PC-9 (cell line): ENCODE results near the gene ATG10. TPM values are rescaled to one million over a fixed set of nuclear protein-coding genes. Genes with fewer than 3 reads are reported as not detected.
"Not testable (repeated sequence)": the region's sequence is repeated elsewhere in the genome, so short reads cannot be mapped to it uniquely, and the experiment has no call there.

Source experiments
- BruUV-seq: library from RNA; stranded (reverse); fragments of 400-500 nt; replicated peaks from 2 replicates; lab custom pipeline; 2021; lab: Mats Ljungman, UMichigan
- CTCF ChIA-PET: fragments of 300-600 bp; sonication (Branson Sonifier 250); formaldehyde crosslinking; loops from one replicate; lab custom pipeline; 2022; ENCODE audit warnings: antibody characterized with exemption; lab: Charles Lee
- POLR2A ChIA-PET: fragments of 300-600 bp; sonication (Branson Sonifier 250); formaldehyde crosslinking; loops from one replicate; lab custom pipeline; 2022; ENCODE audit warnings: antibody characterized with exemption; ENCODE audit not compliant: unreplicated experiment; lab: Charles Lee
- DNase-seq, 2 experiments: peaks; one replicate each; pipeline versions ENCODE4 v3.0.0 to v3.0.0-alpha.2; 2015 to 2022; ENCODE audit warnings: mixed read lengths in 1 of 2
- H2AFZ ChIP-seq: fragments of 200-600 bp; sonication (generic); 2 replicates; pipeline ENCODE4 v1.8.1; 2017; ENCODE audit warnings: antibody characterized with exemption
- H3F3A ChIP-seq: fragments of 200-600 bp; sonication (generic); 2 replicates; pipeline ENCODE4 v1.8.1; 2017; ENCODE audit warnings: antibody characterized with exemption, mild to moderate bottlenecking, low read depth; ENCODE audit not compliant: insufficient read depth
- H3K27ac ChIP-seq: fragments of 200-600 bp; sonication (generic); 2 replicates; pipeline ENCODE4 v1.6.1; 2016; ENCODE audit warnings: mixed run types
- H3K27me3 ChIP-seq: fragments of 200-600 bp; sonication (generic); 2 replicates; pipeline ENCODE4 v1.6.1; 2016; ENCODE audit warnings: low read depth, mixed run types; ENCODE audit not compliant: insufficient read depth
- H3K36me3 ChIP-seq: fragments of 200-600 bp; sonication (generic); 2 replicates; pipeline ENCODE4 v1.6.1; 2016; ENCODE audit warnings: low read depth, mixed run types
- H3K4me1 ChIP-seq: fragments of 200-600 bp; sonication (generic); replicated peaks from 2 replicates; pipeline ENCODE4 v1.6.1; 2016; ENCODE audit warnings: mixed run types; ENCODE audit not compliant: insufficient read depth
- H3K4me2 ChIP-seq: fragments of 200-600 bp; sonication (generic); 2 replicates; pipeline ENCODE4 v1.6.1; 2017; ENCODE audit warnings: mixed run types
- H3K4me3 ChIP-seq: fragments of 200-600 bp; sonication (generic); 2 replicates; pipeline ENCODE4 v1.6.1; 2016; ENCODE audit warnings: mixed run types
- H3K79me2 ChIP-seq: fragments of 200-600 bp; sonication (generic); 2 replicates; pipeline ENCODE4 v1.6.1; 2017; ENCODE audit warnings: low read depth, mixed run types
- H3K9me2 ChIP-seq: fragments of 200-600 bp; sonication (generic); 2 replicates; pipeline ENCODE4 v1.8.1; 2017; ENCODE audit warnings: mild to moderate bottlenecking; ENCODE audit not compliant: insufficient read depth
- H3K9me3 ChIP-seq: fragments of 200-600 bp; sonication (generic); 2 replicates; pipeline ENCODE4 v1.8.1; 2016; ENCODE audit warnings: low read depth; ENCODE audit not compliant: insufficient read depth
- H4K20me1 ChIP-seq: fragments of 200-600 bp; sonication (generic); 2 replicates; pipeline ENCODE4 v1.8.1; 2017; ENCODE audit not compliant: insufficient read depth
- EZH2 ChIP-seq: fragments of 200-600 bp; sonication (generic); IDR thresholded peaks from 2 replicates; pipeline ENCODE4 v1.8.0; 2017; ENCODE audit warnings: antibody characterized with exemption, low read depth
- intact Hi-C: fragments of 100-400 bp; cut with micrococcal nuclease; formaldehyde crosslinking; loops from one replicate; pipeline ENCODE4 v1.10.0; 2022; ENCODE audit not compliant: unreplicated experiment
- total RNA-seq: library from RNA; stranded (reverse); gene quantifications from 2 replicates; pipeline ENCODE4 v1.2.3, GENCODE V29; 2021
- TF ChIP-seq, protein P1 (sequence below): fragments of 200-600 bp; sonication (generic); conservative IDR thresholded peaks from 2 replicates; pipeline ENCODE4 v1.6.1; 2017; ENCODE audit warnings: mixed run types, antibody characterized with exemption, mild to moderate bottlenecking, moderate library complexity

ATG10 gene
- total RNA-seq, 1 experiment from 2014 or later, result 12.7 TPM

GRCh38 chr5:81983563-81983962 is 11.7 kb downstream of the ATG10 start:
- not testable (repeated sequence) for H3K79me2 ChIP-seq

DNA sequence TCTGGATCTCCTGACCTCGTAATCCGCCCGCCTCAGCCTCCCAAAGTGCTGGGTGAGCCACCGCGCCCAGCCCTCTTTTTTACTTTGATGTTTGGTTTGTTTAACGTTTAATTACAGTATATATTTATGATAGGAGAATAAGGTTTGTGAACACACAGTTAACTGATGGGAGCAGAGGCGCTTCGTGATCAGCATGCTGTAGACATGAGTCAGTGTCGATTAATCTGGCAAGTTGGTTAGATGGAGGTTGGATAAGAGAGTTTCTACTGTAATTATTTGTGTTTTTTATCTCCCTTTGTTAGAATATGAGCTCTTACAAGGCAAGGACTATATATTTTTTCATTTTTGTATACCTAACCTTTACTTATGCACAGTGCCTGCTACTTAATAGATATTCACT is 14.3 kb downstream of the ATG10 start:
- TF ChIP-seq EZH2, result no peak
- TF ChIP-seq, protein P1, sequence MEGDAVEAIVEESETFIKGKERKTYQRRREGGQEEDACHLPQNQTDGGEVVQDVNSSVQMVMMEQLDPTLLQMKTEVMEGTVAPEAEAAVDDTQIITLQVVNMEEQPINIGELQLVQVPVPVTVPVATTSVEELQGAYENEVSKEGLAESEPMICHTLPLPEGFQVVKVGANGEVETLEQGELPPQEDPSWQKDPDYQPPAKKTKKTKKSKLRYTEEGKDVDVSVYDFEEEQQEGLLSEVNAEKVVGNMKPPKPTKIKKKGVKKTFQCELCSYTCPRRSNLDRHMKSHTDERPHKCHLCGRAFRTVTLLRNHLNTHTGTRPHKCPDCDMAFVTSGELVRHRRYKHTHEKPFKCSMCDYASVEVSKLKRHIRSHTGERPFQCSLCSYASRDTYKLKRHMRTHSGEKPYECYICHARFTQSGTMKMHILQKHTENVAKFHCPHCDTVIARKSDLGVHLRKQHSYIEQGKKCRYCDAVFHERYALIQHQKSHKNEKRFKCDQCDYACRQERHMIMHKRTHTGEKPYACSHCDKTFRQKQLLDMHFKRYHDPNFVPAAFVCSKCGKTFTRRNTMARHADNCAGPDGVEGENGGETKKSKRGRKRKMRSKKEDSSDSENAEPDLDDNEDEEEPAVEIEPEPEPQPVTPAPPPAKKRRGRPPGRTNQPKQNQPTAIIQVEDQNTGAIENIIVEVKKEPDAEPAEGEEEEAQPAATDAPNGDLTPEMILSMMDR, result no peak
- H3K4me2 ChIP-seq, result no peak overlapping the region
- ChIA-PET POLR2A (interaction anchor here (0.7 kb wide), 1 partner anchor 14 kb away, joined by 6 read pairs; no protein-coding TSS in a partner anchor), CTCF (no interaction called here)
- intact Hi-C loops, result no loop called here
- H3K79me2 ChIP-seq, result no peaks in the 10 kb centered on the region
- no peaks in the 10 kb centered on the region for H4K20me1 ChIP-seq
- H3K4me1 ChIP-seq, result no peaks in the 10 kb centered on the region
- no peaks in the 10 kb centered on the region for H3F3A ChIP-seq
- no peak for DNase-seq
- no peak overlapping the region for H3K4me3 ChIP-seq
- no peaks in the 10 kb centered on the region for H3K9me2 ChIP-seq
- no peaks in the 10 kb centered on the region for H3K9me3 ChIP-seq
- no peaks in the 10 kb centered on the region for H3K27me3 ChIP-seq
- H3K36me3 ChIP-seq, result peaks cover 10% of the 10 kb centered on the region; the same call in 1 of the 2 replicates
- H2AFZ ChIP-seq, result no peak overlapping the region
- H3K27ac ChIP-seq, result no peak overlapping the region
- BruUV-seq, result no TSS peak

More at GRCh38 chr5:81983563-81983962, 11.7 kb downstream of the ATG10 start:
- intact Hi-C loops, POLR2A ChIA-PET, CTCF ChIA-PET, H3F3A ChIP-seq, H3K27ac ChIP-seq, H2AFZ ChIP-seq, H3K27me3 ChIP-seq, H4K20me1 ChIP-seq, H3K4me2 ChIP-seq, H3K4me1 ChIP-seq, H3K4me3 ChIP-seq, H3K36me3 ChIP-seq, DNase-seq, H3K9me2 ChIP-seq, H3K9me3 ChIP-seq, BruUV-seq: not testable (repeated sequence)

- no peak overlapping the region for H3K4me3 ChIP-seq
- no peaks in the 10 kb centered on the region for H3K27me3 ChIP-seq
- no peaks in the 10 kb centered on the region for H4K20me1 ChIP-seq
- no peak for DNase-seq
- no peaks in the 10 kb centered on the region for H3K9me3 ChIP-seq
- POLR2A ChIA-PET, result no interaction called here
- H3K4me1 ChIP-seq, result no peaks in the 10 kb centered on the region
- BruUV-seq, result no TSS peak
- H3K79me2 ChIP-seq, result no peaks in the 10 kb centered on the region
- peaks cover 4% of the 10 kb centered on the region; the same call in 1 of the 2 replicates for H3K36me3 ChIP-seq
- H3F3A ChIP-seq, result no peaks in the 10 kb centered on the region
- no peak overlapping the region for H3K27ac ChIP-seq
- CTCF ChIA-PET, result no interaction called here
- no peak overlapping the region for H2AFZ ChIP-seq
- TF ChIP-seq, protein P1, result no peak
- no peak for TF ChIP-seq EZH2
- H3K9me2 ChIP-seq, result no peaks in the 10 kb centered on the region
- H3K4me2 ChIP-seq, result no peak overlapping the region
- intact Hi-C loops, result no loop called here
Observed at GRCh38 chr5:81989204-81989603, 17.4 kb downstream of the ATG10 start.

DNA sequence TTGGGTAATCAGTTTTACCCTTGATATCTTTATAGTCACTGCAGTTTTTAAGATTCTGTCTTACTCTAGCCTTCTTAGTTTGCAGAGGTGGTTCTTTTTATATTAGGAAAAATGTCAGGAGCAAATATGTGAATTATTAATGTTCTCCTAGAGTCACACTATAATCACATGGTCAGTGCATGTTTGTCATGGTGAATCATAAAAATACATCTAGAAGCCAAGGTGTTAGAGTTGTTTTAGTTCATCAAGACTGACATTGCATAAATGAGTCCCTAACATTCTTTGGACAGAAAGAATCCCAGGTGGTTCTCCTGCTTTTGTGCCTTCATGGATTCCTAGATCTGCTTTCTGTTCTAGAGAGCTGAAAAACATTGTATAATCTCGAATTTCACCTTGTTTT is 22.9 kb downstream of the ATG10 start:
- H3K27ac ChIP-seq, result no peak overlapping the region
- no peak overlapping the region for H3K4me3 ChIP-seq
- no peak overlapping the region for H2AFZ ChIP-seq
- DNase-seq, result no peak
- no peak overlapping the region for H3K4me2 ChIP-seq
- no peak for TF ChIP-seq EZH2
- TF ChIP-seq, protein P1, result no peak
- H3K79me2 ChIP-seq, result no peaks in the 10 kb centered on the region
- no peaks in the 10 kb centered on the region for H3K4me1 ChIP-seq
- no TSS peak for BruUV-seq
- no peaks in the 10 kb centered on the region for H3K36me3 ChIP-seq
- POLR2A ChIA-PET, result no interaction called here
- intact Hi-C loops, result no loop called here
- no peaks in the 10 kb centered on the region for H3K9me2 ChIP-seq
- CTCF ChIA-PET, result no interaction called here
- H3K27me3 ChIP-seq, result no peaks in the 10 kb centered on the region
- no peaks in the 10 kb centered on the region for H3F3A ChIP-seq
- H4K20me1 ChIP-seq, result no peaks in the 10 kb centered on the region
- H3K9me3 ChIP-seq, result no peaks in the 10 kb centered on the region
